Measurements from ENCODE around the gene TRIP10. TPM values are rescaled to one million over a fixed set of nuclear protein-coding genes. Genes with fewer than 3 reads are reported as not detected.

The TRIP10 gene
- polyA plus RNA-seq, 1 donor (not counting 4 experiments of a cell fraction or from before 2014, with no cell fraction given) = 34.8 TPM

GRCh38 chr19:6739883-6740588, 556 bp downstream of the TRIP10 start:
- H3K4me2 ChIP-seq (ENCODE audit: control insufficient read depth, extremely low read depth, insufficient read depth, low read depth, low read length) = peak overlapping the region; percentile 86
- peaks cover 10 to 15% of the 10 kb centered on the region in 2 experiments for H3K36me3 ChIP-seq (ENCODE audit: control insufficient read depth in 2 of 2, extremely low read depth in 1 of 2, insufficient read depth in 2 of 2, low read length in 2 of 2)
- peaks cover 44% of the 10 kb centered on the region for H3K4me1 ChIP-seq (ENCODE audit: control insufficient read depth, extremely low read depth, insufficient read depth, low read length)
- H3K27me3 ChIP-seq (ENCODE audit: control insufficient read depth, extremely low read depth, insufficient read depth, low read length) = no peaks in the 10 kb centered on the region
- peak overlapping the region; percentile 64 to 81 (median 70) for H3K4me3 ChIP-seq (ENCODE audit: control insufficient read depth in 2 of 3, extremely low read depth in 1 of 3, insufficient read depth in 2 of 3, low read depth in 1 of 3, low read length in 3 of 3)
- DNase-seq (ENCODE audit: low read depth, low spot score) (no peak), FAIRE-seq (no peak)
- H3K9me1 ChIP-seq (ENCODE audit: control insufficient read depth, extremely low read depth, insufficient read depth, low read length) = no peaks in the 10 kb centered on the region
- H2AFZ ChIP-seq (ENCODE audit: control insufficient read depth, low read length) = peak overlapping the region; percentile 19
- H3K27ac ChIP-seq (ENCODE audit: control insufficient read depth, insufficient read depth, low read length) = peak overlapping the region; percentile 75
- H3K79me2 ChIP-seq (ENCODE audit: control insufficient read depth, insufficient read depth, low read length) = peaks cover 31% of the 10 kb centered on the region
- TF ChIP-seq EZH2 (IDR thresholded peaks at IDR 0.05; ENCODE audit: low read length) (no peak), CTCF (optimal IDR thresholded peaks at IDR 0.05 in 1 of 3, IDR thresholded peaks at IDR 0.05 in 1 of 3, conservative IDR thresholded peaks at IDR 0.05 in 1 of 3; ENCODE audit: extremely low read depth in 1 of 3, insufficient read depth in 2 of 3, low read length in 3 of 3) (no peak)
- peaks cover 3% of the 10 kb centered on the region for H4K20me1 ChIP-seq (ENCODE audit: control insufficient read depth, extremely low read depth, insufficient read depth, low read length)
- peak overlapping the region; percentile 87 for H3K9ac ChIP-seq (ENCODE audit: control insufficient read depth, extremely low read depth, insufficient read depth, low read length)
- no peaks in the 10 kb centered on the region for H3K9me3 ChIP-seq (ENCODE audit: control insufficient read depth, low read depth, low read length)
- dilution Hi-C loops (cut with MboI; ENCODE audit: extremely low pct_ligation_motif_present, low sequenced_read_pairs) = no loop called here

GRCh38 chr19:6740589-6741343, 1.3 kb downstream of the TRIP10 start:
- H3K4me2 ChIP-seq (ENCODE audit: control insufficient read depth, extremely low read depth, insufficient read depth, low read depth, low read length) = peak overlapping the region; percentile 86
- FAIRE-seq = no peak
- peaks cover 24% of the 10 kb centered on the region for H3K79me2 ChIP-seq (ENCODE audit: control insufficient read depth, insufficient read depth, low read length)
- no peaks in the 10 kb centered on the region for H3K27me3 ChIP-seq (ENCODE audit: control insufficient read depth, extremely low read depth, insufficient read depth, low read length)
- H3K4me3 ChIP-seq (ENCODE audit: control insufficient read depth in 2 of 3, extremely low read depth in 1 of 3, insufficient read depth in 2 of 3, low read depth in 1 of 3, low read length in 3 of 3) = peak overlapping the region; percentile 64 to 81 (median 70)
- dilution Hi-C loops (cut with MboI; ENCODE audit: extremely low pct_ligation_motif_present, low sequenced_read_pairs) = no loop called here
- TF ChIP-seq EZH2 (IDR thresholded peaks at IDR 0.05; ENCODE audit: low read length) (no peak), CTCF (optimal IDR thresholded peaks at IDR 0.05 in 1 of 3, IDR thresholded peaks at IDR 0.05 in 1 of 3, conservative IDR thresholded peaks at IDR 0.05 in 1 of 3; ENCODE audit: extremely low read depth in 1 of 3, insufficient read depth in 2 of 3, low read length in 3 of 3) (no peak)
- peak overlapping the region; percentile 75 for H3K27ac ChIP-seq (ENCODE audit: control insufficient read depth, insufficient read depth, low read length)
- peaks cover 3% of the 10 kb centered on the region for H4K20me1 ChIP-seq (ENCODE audit: control insufficient read depth, extremely low read depth, insufficient read depth, low read length)
- no peaks in the 10 kb centered on the region for H3K9me3 ChIP-seq (ENCODE audit: control insufficient read depth, low read depth, low read length)
- no peak for DNase-seq (ENCODE audit: low read depth, low spot score)
- H2AFZ ChIP-seq (ENCODE audit: control insufficient read depth, low read length) = peak overlapping the region; percentile 19
- H3K36me3 ChIP-seq (ENCODE audit: control insufficient read depth in 2 of 2, extremely low read depth in 1 of 2, insufficient read depth in 2 of 2, low read length in 2 of 2) = peaks cover 15% of the 10 kb centered on the region in 2 experiments
- no peaks in the 10 kb centered on the region for H3K9me1 ChIP-seq (ENCODE audit: control insufficient read depth, extremely low read depth, insufficient read depth, low read length)
- H3K4me1 ChIP-seq (ENCODE audit: control insufficient read depth, extremely low read depth, insufficient read depth, low read length) = peaks cover 44% of the 10 kb centered on the region
- peak overlapping the region; percentile 87 for H3K9ac ChIP-seq (ENCODE audit: control insufficient read depth, extremely low read depth, insufficient read depth, low read length)
